T47D (cell line): ENCODE results near the gene NDUFB5.
A peak's percentile ranks its signal among the peaks of the same experiment; 100 is the strongest.

Experiments
- DNase-seq, 2 experiments: peaks; one replicate each; pipeline versions ENCODE4 v3.0.0 to v3.0.0-alpha.2; 2011 to 2012; ENCODE audit warnings: low read depth in 1 of 2, low spot score in 1 of 2
- JUND ChIP-seq: IDR thresholded peaks from 2 replicates; pipeline ENCODE4 v1.6.1; 2012; ENCODE audit warnings: low read depth
- in situ Hi-C: cut with HindIII; loops from 2 replicates; pipeline ENCODE4 v1.10.0; 2016; ENCODE audit warnings: low sequenced_read_pairs, low pct_unique_long_range_greater_than_20kb

NDUFB5 gene

GRCh38 chr3:179604321-179605078 lies at the start of gene NDUFB5, which contains the start of gene MRPL47:
NDUFB5 (plus strand) TSS chr3:179604794; CDS start chr3:179604816, 22 bp downstream.
MRPL47 (minus strand) TSS chr3:179604638; CDS start chr3:179604624, 14 bp downstream.
- no peak for TF ChIP-seq JUND
- peak; percentile 94 to 99 for DNase-seq
- in situ Hi-C loops = no loop called here

- peak; percentile 85 to 92 for DNase-seq
- no peak for TF ChIP-seq JUND
- in situ Hi-C loops = no loop called here
These were observed 45.7 kb upstream of the NDUFB5 start for GRCh38 chr3:179558742-179559364.

- in situ Hi-C loops = no loop called here
- DNase-seq = no peak
- TF ChIP-seq JUND = no peak
These were observed 43.8 kb upstream of the NDUFB5 start for GRCh38 chr3:179560791-179561190.

GRCh38 chr3:179562591-179563270 lies 41.9 kb upstream of the NDUFB5 start, which contains the start of gene ACTL6A:
ACTL6A (plus strand) TSS chr3:179562926; CDS start chr3:179563093, 167 bp downstream.
- peak; percentile 100 for DNase-seq
- in situ Hi-C loops = no loop called here
- TF ChIP-seq JUND = no peak

GRCh38 chr3:179563271-179563783 lies 41.3 kb upstream of the NDUFB5 start:
- in situ Hi-C loops = no loop called here
- no peak for TF ChIP-seq JUND
- DNase-seq = peak; percentile 77 to 94

- no peak for DNase-seq
- TF ChIP-seq JUND = no peak
- in situ Hi-C loops = no loop called here
These were observed 39.1 kb upstream of the NDUFB5 start for GRCh38 chr3:179565496-179565895.

- TF ChIP-seq JUND = no peak
- in situ Hi-C loops = no loop called here
- DNase-seq = no peak
These were observed 23.6 kb upstream of the NDUFB5 start for GRCh38 chr3:179580992-179581391.

GRCh38 chr3:179589143-179589542 lies 15.5 kb upstream of the NDUFB5 start:
- no peak for TF ChIP-seq JUND
- in situ Hi-C loops = no loop called here
- DNase-seq = no peak

- DNase-seq = no peak
- in situ Hi-C loops = no loop called here
- no peak for TF ChIP-seq JUND
These were observed 13.9 kb upstream of the NDUFB5 start for GRCh38 chr3:179590669-179591068.

- TF ChIP-seq JUND = no peak
- in situ Hi-C loops = no loop called here
- no peak for DNase-seq
These were observed 13.3 kb upstream of the NDUFB5 start for GRCh38 chr3:179591313-179591712.

GRCh38 chr3:179599531-179599930 lies 5.1 kb upstream of the NDUFB5 start:
- peak; percentile 69 for TF ChIP-seq JUND
- DNase-seq = peak; percentile 24 to 52
- in situ Hi-C loops = no loop called here

GRCh38 chr3:179603321-179603720 lies 1.3 kb upstream of the NDUFB5 start:
- DNase-seq = no peak
- no peak for TF ChIP-seq JUND
- in situ Hi-C loops = no loop called here
